SU-DHL-6 (cell line): Measurements from ENCODE around the gene CIB4.

Source experiments
- EZH2phosphoT487 ChIP-seq: fragments of 200-600 bp; sonication (generic), shearing (Covaris generic); conservative IDR thresholded peaks from 2 replicates; pipeline ENCODE4 v1.6.1; 2018; ENCODE audit warnings: mild to moderate bottlenecking, antibody characterized with exemption, low read length, moderate library complexity, mixed read lengths
- TF ChIP-seq, protein P1 (sequence below): fragments of 200-600 bp; sonication (generic); IDR thresholded peaks from one replicate; pipeline ENCODE4 v1.5.1; 2017; ENCODE audit warnings: antibody characterized with exemption, mild to moderate bottlenecking, low read length, moderate library complexity; ENCODE audit not compliant: insufficient read depth, poor library complexity, severe bottlenecking

DNA sequence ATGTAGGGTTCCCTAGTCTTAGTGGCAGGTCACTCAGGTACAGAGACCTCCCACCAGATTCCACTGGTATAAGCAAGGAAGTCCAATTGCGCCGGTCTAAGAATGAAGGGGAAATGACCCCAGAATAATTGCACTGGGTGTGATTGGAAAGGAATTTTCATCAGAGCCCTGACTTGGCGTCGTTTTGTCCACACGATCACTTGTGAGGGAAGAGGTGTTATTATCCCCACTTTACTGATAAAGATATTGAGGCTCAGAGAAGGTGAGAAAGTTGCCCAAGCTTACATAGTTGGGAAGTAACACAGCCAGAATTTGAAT, 61.5 kb downstream of the CIB4 start:
- TF ChIP-seq, protein P1, sequence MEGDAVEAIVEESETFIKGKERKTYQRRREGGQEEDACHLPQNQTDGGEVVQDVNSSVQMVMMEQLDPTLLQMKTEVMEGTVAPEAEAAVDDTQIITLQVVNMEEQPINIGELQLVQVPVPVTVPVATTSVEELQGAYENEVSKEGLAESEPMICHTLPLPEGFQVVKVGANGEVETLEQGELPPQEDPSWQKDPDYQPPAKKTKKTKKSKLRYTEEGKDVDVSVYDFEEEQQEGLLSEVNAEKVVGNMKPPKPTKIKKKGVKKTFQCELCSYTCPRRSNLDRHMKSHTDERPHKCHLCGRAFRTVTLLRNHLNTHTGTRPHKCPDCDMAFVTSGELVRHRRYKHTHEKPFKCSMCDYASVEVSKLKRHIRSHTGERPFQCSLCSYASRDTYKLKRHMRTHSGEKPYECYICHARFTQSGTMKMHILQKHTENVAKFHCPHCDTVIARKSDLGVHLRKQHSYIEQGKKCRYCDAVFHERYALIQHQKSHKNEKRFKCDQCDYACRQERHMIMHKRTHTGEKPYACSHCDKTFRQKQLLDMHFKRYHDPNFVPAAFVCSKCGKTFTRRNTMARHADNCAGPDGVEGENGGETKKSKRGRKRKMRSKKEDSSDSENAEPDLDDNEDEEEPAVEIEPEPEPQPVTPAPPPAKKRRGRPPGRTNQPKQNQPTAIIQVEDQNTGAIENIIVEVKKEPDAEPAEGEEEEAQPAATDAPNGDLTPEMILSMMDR: no peak
- TF ChIP-seq EZH2phosphoT487: no peak
